SIG-M5 treated with dmso at 0.1 percent for 504 hours (cell line): ENCODE measurements around the gene LMNB1.
"Not testable (repeated sequence)": the region's sequence is repeated elsewhere in the genome, so short reads cannot be mapped to it uniquely, and the experiment has no call there.

Source experiments
- DNase-seq: peaks from one replicate; lab custom pipeline; 2025; ENCODE audit not compliant: unreplicated experiment; lab: John Stamatoyannopoulos, UW

Gene LMNB1

GRCh38 chr5:126818736-126819135 lies 41.8 kb downstream of the LMNB1 start:
- DNase-seq: no peak

DNA sequence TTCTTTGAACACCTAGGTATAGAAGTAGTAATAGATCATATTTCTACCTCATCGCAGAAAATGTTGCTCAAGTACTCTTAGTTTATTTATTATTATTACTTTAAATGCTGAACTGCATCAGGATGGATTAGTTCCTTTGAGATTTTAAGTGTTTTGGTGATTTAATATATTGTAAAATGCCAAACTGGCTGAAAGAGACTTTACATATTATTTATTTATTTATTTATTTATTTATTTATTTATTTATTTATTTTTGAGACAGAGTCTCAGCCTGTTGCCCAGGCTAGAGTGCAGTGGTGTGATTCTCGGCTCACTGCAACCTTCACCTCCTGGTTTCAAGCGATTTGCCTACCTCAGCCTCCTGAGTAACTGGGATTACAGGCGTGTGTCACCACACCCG lies 42.3 kb downstream of the LMNB1 start:
- no peak for DNase-seq

GRCh38 chr5:126826619-126827215 lies 49.8 kb downstream of the LMNB1 start:
- DNase-seq: no peak

- DNase-seq: no peak
Observed at GRCh38 chr5:126829098-126829497, 52.2 kb downstream of the LMNB1 start.

GRCh38 chr5:126830061-126830460 lies 53.1 kb downstream of the LMNB1 start:
- no peak for DNase-seq

GRCh38 chr5:126831156-126831555 lies 54.2 kb downstream of the LMNB1 start:
- DNase-seq: no peak

- no peak for DNase-seq
Observed at GRCh38 chr5:126836778-126837177, 59.8 kb downstream of the LMNB1 start.

- no peak for DNase-seq
Observed at GRCh38 chr5:126837242-126837641, 60.3 kb downstream of the LMNB1 start.

GRCh38 chr5:126837906-126838539 lies 61.1 kb downstream of the LMNB1 start:
- DNase-seq: no peak

DNA sequence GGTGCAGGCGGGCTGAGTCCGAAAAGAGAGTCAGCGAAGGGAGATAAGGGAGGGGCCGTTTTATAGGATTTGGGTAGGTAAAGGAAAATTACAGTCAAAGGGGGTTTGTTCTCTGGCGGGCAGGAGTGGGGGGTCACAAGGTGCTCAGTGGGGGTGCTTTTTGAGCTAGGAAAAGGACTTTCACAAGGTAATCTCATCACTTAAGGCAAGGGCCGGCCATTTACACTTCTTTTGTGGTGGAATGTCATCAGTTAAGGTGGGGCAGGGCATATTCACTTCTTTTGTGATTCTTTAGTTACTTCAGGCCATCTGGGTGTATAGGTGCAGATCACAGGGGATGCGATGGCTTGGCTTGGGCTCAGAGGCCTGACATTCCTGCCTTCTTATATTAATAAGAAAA lies 62.5 kb downstream of the LMNB1 start:
- not testable (repeated sequence) for DNase-seq

DNA sequence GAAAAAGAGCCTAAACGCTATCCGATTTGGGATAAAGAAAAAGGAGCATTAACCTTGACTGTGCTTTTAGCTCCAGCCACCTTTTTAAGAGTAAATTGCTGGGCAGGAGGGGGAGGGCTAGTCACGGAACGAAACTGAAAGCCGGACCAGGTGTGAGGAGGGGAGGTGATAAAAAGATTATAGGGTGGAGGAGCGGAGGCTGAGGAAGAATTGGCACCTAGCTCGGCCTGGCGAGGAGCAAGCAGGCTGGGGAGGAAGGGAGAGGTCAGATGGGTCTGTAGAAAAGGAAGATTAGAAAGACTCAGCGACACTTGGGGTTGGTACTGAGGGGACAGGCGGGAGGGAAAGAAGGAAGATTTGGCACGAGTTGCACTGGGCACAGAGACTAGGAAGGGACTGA lies 66.4 kb downstream of the LMNB1 start:
- DNase-seq: not testable (repeated sequence)

DNA sequence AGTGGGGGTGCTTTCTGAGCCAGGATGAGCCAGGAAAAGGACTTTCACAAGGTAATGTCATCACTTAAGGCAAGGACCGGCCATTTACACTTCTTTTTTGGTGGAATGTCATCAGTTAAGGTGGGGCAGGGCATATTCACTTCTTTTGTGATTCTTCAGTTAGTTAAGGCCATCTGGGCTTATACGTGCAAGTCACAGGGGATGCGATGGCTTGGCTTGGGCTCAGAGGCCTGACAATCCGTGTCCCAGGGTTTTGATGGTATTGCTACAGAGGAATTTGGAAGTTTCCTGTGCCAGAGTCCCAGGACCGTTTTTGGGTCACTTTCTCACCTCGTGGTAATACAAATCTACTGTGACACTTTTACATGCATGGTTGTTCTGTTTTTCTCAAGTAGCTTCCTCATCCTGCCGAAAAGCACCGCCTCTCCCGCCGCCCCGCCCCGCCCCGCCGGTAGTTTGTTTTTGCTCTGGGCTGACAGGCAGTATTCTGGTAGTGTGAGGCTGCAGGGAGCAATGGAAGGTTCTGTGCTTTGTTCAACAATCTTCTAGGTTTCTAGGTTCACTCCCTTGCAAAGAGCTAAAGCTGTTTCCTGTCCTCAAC lies 68.6 kb downstream of the LMNB1 start:
- DNase-seq: peak; percentile 77

GRCh38 chr5:126846344-126846743 lies 69.4 kb downstream of the LMNB1 start:
- no peak for DNase-seq

DNA sequence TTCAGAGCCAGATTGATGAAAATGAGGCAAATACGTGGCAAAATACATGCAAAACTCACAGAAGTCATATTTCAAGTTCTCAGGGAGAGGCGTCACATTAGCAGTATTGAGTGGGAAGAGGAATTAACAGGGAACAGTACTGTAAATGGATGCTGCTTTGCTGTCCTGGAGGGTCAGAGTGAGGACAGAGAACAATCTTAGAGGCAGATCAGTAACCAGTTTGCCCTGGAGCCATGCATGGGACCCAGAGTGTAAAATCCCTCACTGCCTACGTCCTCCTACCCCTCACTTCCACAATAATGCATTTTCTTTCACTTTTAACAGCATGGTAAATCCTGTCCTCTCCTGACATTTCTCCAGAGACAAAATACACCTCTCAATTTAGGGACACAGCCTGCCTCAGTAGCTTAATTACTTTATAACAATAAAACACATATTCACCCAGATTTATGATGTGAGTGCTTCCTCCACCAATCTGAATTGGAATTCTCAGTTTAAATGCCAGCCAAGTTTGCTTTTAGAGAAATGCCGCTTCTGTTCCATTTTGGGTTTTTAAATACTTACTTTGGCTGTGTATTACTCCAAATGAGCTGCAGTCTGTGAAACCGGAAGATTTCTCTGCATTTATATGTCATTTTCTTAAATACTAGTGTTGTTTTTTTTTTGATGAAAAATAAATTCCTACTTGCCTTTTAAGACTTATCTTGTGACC lies 70.0 kb downstream of the LMNB1 start:
- DNase-seq: no peak

DNA sequence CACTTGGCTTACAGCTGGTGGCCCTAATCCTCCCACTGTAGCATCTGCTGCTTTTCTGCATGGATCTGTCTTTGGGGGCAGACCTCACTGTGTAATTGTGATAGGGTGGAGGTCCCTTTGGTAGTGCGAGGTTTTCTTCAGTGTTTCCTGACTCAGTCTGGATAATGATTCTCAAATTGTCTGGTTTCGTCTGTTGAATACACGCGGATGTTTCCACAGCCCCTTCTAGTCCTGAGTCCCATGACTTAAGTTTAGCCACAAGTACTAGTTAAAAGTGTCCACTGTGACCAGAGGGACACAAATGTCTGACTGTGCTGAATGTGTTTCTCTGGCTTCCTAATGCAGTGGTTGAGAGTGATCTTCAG lies 70.5 kb downstream of the LMNB1 start:
- DNase-seq: no peak

DNA sequence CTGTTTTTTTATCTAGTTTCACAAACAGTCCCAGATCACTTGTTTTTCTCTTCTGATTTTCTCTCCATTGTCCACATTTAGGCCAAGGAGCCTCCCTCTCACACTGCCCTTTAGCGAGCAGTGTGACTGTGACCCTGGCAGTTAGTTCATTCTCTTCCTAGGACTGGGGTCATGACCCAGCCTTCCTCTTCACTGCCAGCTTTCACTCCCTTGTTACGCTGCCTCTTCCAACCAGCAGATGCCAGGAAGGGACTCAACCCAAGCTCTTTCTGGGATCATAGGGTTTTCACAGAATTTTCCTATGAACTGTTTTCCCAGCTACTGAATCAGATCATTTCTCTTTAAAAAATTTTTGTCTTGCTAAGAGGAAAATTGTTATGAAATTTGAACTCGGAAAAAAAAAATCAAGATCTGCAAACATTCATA lies 70.9 kb downstream of the LMNB1 start:
- no peak for DNase-seq

- DNase-seq: no peak
Observed at GRCh38 chr5:126848253-126848652, 71.3 kb downstream of the LMNB1 start.

DNA sequence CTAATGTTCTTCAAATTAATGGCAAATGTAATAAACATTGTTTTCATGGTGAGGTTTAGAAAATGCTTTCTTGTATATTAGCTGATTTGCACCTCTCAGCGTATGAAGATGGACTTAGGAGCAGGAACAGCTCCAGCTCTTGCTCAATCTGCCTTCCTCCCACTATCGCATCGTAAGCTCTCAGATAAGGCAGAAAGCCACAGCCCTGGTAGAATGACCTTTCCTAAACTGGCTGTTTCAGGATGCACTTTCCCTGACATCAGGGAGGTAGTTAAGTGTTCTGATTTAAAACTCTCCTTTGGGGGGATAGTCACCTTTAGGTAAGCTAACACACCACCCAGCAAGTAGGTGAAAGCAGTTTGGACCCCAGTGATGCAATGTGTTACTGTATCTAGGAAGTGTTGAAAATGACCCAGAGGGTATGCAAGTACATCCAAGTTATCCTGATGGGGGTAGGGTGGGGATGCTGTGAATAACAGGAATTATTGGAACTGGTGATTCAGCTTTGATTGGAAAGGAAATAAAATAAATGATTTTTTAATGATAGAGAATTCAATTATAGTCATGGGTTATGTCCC lies 72.3 kb downstream of the LMNB1 start:
- DNase-seq: no peak

DNA sequence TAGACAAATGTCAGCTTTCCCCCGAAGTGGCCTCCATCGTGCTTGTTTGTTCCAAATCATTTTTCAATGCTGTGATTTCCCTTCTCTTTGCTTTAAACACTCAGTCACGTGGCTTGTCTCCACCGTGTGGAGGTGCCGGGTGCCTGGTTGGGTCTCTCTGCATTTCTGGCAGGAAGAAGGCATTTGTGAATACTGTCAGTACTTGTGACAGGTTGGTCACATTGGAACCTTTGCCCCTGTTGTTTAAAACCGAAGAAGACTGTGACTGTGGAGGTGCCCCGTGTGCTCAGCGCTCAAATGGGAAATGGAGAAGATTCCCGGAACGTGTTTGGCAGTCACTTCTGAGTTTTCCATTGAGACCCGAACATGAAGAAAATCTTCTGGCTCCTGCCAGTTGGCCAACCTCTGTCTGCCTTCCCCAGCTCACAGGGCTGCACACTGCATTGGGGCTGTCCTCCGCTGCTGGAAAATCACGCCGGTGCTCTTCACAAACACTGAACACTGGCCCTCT lies 74.6 kb downstream of the LMNB1 start:
- no peak for DNase-seq

- no peak for DNase-seq
Observed at GRCh38 chr5:126852091-126852571, 75.2 kb downstream of the LMNB1 start.

GRCh38 chr5:126852841-126853271 lies 75.9 kb downstream of the LMNB1 start:
- no peak for DNase-seq
